Glomerular visceral epithelial cell (primary cell): ENCODE data around the gene RPS6KA4.
A peak's percentile ranks its signal among the peaks of the same experiment; 100 is the strongest.

ENCODE experiments used
- DNase-seq: peaks from one replicate; pipeline ENCODE4 v3.0.0-alpha.2; 2016; ENCODE audit errors: extremely low spot score

The RPS6KA4 gene

DNA sequence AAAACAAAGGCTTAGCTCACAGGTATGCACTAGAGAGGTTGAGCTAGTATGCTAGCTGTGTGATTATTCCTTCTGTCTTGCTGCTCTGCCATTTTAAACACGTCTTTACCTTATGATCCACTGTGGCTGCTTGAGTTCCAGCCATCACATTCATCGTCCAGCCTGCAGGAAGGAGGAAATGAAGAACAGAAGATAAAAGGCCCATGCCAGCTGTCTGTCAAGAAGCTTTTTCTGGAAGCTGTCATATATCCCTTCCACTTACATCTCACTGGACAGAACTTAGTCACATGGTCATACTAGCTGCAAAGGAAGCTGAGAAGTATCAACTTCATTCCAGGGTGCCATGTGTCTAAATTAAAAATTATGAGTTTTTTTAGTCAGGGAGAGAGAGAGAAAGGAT lies 31.6 kb upstream of the RPS6KA4 start:
- no peak for DNase-seq

- DNase-seq = no peak
Measured at GRCh38 chr11:64327993-64328392, 31.0 kb upstream of the RPS6KA4 start.

DNA sequence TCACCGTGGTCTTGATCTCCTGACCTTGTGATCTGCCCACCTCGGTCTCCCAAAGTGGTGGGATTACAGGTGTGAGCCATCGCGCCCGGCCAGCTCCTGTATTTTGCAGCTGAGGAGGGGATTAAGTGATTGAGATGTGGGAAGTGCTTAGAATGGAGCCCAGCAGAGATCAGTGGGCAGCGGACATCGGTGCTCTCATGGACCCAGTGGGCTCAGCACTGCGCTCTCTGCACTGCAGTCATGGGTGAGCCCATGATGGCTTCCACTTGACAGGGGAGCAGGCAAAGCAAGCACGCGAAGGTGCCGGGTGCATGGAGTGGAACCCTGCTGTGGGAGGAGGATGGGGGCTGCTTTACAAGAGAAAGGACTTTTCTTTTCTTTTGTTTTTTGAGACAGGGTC lies 28.1 kb upstream of the RPS6KA4 start:
- DNase-seq = no peak

GRCh38 chr11:64331569-64332371 lies 27.2 kb upstream of the RPS6KA4 start:
- DNase-seq = peak; percentile 95

GRCh38 chr11:64333556-64333955 lies 25.4 kb upstream of the RPS6KA4 start:
- DNase-seq = no peak

DNA sequence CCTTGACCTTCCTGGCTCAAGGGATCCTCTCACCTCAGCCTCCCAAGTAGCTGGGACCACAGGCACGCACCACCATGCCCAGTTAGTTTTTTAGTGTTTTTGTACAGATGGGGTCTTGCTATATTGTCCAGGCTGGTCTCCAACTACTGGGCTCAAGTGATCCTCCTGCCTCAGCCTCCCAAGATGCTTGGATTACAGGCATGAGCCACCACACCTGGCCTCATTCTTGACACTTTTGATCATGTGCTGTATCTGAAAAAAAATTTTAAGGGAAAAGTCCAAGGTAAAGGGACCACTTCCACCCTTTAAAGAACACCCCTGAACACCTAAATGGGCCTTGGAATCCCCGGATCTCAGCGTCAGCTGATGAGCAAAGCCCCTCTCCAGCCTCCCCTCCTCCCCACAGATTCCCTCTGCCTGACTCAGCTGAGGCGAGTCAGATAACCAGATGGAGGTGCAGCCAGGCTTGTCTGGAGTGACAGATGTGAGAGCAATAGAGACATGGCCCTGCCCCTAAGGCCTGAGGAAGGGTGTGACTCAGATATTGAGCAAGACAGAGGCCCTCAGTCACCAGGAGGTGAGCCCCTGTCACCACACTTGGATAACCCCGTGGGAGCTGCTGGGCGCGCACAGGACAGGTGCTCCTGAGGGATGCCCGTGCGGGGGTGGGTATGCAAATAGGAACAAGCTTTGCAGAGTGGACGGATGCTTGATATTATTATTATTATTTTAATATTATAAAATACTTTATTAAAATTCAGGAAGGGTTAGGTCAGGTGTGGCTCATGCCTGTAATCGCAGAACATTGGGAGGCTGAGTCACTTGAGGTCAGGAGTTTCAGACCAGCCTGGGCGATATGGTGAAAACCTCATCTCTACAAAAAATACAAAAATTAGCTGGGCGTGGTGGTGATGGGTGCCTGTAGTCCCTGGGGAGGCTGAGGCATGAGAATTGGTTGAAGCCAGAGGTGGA lies 23.9 kb upstream of the RPS6KA4 start:
- DNase-seq = peak; percentile 97

GRCh38 chr11:64337538-64338249 lies 21.3 kb upstream of the RPS6KA4 start:
- DNase-seq = no peak

DNA sequence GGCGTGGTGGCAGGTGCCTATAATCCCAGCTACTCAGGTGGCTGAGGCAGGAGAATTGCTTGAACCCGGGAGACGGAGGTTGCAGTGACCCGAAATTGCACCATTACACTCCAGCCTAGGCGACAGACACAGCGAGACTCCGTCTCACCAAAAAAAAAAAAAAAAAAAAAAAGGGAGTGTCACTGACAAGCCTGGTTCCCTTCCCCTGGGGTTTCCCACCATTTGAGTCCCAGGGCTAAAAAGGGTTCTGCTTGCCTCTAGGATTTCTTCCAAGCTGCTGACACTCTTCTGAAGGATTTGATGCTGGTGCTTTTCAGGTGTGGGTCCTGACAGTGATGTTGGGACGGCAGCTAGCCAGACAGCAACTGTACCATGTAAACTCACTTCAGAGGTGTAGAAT lies 20.2 kb upstream of the RPS6KA4 start:
- no peak for DNase-seq

GRCh38 chr11:64339286-64339685 lies 19.7 kb upstream of the RPS6KA4 start:
- DNase-seq = no peak

DNA sequence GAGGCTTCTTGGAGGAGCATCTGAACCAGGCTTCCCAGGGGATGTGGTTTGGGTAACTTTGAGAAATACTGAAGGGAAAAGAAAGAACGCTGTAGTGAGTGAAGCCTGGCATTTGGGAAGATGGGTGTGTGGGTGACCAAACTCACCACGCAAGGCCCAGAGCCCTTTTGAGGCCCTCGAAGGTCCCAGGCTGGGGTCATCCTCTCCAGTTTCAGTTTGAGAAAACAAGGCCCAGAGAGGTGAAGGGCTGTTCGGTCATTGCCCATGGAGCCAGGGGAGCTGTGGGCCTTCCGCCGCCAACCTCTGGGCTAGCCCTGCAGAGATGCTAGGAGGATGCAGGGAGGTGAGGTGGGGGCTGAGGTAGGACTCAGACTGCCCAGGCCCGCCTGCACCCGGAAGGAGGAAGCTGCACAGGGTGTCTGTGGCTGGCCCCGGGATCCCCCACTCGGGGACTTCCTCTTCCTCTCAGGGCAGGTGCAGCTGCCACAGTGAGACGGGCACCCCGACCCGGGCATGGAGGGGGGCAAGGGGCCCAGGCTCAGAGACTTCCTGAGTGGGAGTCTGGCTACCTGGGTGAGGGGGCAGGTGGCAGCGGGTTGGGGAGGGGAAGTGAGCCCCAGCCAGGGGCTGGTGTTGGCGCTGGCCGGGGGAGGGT lies 19.1 kb upstream of the RPS6KA4 start, which contains the start of gene CCDC88B:
CCDC88B (plus strand) TSS at position 451 of the 655 bp plus-strand sequence; CDS start at position 514, 63 bp downstream.
- DNase-seq = no peak

DNA sequence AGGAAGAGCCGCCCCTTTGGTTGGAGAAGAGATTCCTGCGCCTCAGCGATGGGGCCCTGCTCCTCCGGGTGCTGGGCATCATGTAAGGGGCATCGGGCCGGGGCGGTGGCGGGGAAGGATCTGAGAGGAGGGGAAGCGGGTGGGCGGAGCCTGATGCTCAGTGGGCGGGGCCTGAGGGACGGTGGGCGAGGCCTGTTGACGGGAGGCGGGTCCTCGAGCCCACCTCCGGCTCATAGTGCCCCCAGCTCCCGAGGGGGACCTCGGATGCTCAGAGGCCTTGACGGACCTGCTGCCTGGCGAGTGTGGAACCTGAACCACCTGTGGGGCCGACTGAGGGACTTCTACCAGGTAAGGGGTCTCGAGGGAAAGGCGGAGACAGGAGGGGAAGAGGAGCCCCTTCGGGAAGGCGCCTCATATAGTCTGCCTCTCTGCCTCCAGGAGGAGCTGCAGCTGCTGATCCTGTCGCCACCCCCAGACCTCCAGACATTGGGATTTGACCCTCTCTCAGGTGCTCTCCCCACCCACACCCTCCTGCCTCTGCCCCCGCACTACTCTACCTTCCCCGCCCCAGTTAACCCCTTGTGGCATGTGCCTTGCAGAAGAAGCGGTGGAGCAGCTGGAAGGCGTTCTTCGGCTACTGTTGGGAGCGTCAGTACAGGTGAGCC lies 18.2 kb upstream of the RPS6KA4 start:
- DNase-seq = no peak

GRCh38 chr11:64341429-64341828 lies 17.5 kb upstream of the RPS6KA4 start:
- DNase-seq = no peak

GRCh38 chr11:64341851-64342791 lies 16.8 kb upstream of the RPS6KA4 start:
- peak; percentile 88 for DNase-seq

GRCh38 chr11:64342869-64343745 lies 15.9 kb upstream of the RPS6KA4 start:
- DNase-seq = no peak

DNA sequence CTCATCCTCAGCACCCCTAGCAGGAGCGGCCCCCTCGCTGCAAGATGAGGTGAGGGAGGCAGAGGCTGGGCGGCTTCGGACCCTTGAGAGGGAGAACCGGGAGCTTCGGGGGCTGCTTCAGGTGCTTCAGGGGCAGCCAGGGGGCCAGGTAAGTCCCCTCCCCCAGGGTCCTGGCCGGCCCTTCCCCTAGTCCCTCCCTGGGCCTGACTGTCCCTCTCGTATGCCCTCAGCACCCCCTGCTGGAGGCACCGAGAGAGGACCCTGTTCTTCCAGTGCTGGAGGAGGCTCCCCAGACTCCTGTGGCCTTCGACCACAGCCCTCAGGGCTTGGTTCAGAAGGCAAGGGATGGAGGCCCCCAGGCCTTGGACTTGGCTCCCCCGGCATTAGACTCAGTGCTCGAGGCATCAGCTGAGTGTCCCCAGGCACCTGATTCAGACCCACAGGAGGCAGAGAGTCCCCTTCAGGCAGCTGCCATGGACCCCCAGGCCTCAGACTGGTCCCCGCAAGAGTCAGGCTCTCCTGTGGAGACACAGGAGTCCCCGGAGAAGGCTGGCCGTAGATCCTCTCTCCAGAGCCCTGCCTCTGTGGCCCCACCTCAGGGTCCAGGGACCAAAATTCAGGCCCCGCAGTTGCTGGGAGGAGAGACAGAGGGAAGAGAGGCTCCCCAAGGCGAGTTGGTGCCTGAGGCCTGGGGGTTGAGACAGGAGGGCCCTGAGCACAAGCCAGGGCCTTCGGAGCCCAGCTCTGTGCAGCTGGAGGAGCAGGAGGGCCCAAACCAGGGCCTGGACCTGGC lies 15.0 kb upstream of the RPS6KA4 start:
- DNase-seq = no peak

- DNase-seq = no peak
Measured at GRCh38 chr11:64344787-64345186, 14.2 kb upstream of the RPS6KA4 start.

DNA sequence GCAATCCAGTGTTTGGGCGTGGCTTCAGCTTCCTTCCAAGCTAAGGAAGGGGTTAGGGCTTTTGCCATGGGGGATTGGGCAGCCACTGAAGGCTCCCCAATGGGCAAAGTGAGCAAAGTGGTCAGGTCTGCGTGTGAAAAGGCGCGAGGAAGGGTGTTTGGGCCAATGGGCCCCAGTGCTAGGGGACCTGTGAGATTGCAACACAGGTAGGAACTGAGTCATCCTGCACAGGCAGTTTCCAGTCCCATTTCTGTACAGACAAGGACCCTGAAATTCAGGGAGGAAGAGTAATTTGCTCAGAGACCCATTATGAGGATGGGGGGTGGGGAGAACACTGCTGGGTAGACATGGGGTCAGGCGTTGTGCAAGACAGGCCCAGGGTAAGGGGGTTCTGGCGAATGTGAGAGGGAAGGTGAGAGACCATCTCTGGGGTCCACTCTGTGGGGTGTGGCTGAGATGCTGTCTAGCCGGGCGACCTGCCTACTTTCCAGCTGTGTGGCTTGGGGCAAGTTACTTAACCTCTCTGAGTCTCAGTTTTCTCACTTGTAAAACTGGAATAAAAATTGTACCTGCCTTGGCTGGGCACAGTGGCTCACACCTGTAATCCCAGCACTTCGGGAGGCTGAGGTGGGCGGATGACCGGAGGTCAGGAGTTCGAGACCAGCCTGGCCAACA lies 11.6 kb upstream of the RPS6KA4 start:
- no peak for DNase-seq
